Stomach (tissue), 4 donors: ENCODE data around the gene TULP1.
"Not testable (repeated sequence)": the region's sequence is repeated elsewhere in the genome, so short reads cannot be mapped to it uniquely, and the experiment has no call there.

Experiments used
- EP300 ChIP-seq: sonication (generic); formaldehyde crosslinking; IDR thresholded peaks from one replicate; pipeline ENCODE4 v1.6.1; 2017; ENCODE audit warnings: antibody characterized with exemption
- POLR2A ChIP-seq, 4 donors: fragments of 450-650 bp; IDR thresholded peaks; one replicate each; pipeline ENCODE4 v1.6.1; 2016; ENCODE audit warnings: antibody characterized with exemption in 4 of 4, control low read depth in 2 of 4, mild to moderate bottlenecking in 1 of 4, moderate library complexity in 1 of 4
- POLR2AphosphoS5 ChIP-seq, 3 donors: sonication (generic); formaldehyde crosslinking; IDR thresholded peaks; one replicate each; pipeline ENCODE4 v1.6.1; 2016; ENCODE audit warnings: antibody characterized with exemption in 3 of 3
- TF ChIP-seq, protein P1 (sequence below), 7 experiments: fragments of 450-650 bp in 4 of 7; fragments of 200-600 bp in 3 of 7; sonication (generic) in 3 of 7; IDR thresholded peaks; one replicate each; pipeline ENCODE4 v1.5.1; 2016 to 2019; ENCODE audit warnings: antibody characterized with exemption in 7 of 7, control low read depth in 2 of 7, mild to moderate bottlenecking in 1 of 7

DNA sequence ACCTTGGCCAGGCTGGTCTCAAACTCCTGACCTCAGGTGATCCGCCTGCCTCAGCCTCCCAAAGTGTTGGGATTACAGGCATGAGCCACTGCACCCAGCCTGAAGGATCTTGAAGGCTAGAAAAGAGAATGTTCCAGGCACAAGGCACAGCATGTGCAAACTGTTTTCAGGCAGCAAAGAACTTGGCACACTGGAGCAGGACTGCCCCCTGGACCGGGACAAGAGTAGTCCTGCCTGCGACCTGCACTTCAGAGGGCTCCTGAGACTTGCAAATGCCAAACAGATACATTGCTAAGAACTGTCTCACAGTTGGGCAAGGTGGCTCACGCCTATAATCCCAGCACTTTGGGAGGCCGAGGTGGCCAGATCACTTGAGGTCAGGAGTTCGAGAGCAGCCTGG, 3.2 kb upstream of the TULP1 start:
- TF ChIP-seq, protein P1, sequence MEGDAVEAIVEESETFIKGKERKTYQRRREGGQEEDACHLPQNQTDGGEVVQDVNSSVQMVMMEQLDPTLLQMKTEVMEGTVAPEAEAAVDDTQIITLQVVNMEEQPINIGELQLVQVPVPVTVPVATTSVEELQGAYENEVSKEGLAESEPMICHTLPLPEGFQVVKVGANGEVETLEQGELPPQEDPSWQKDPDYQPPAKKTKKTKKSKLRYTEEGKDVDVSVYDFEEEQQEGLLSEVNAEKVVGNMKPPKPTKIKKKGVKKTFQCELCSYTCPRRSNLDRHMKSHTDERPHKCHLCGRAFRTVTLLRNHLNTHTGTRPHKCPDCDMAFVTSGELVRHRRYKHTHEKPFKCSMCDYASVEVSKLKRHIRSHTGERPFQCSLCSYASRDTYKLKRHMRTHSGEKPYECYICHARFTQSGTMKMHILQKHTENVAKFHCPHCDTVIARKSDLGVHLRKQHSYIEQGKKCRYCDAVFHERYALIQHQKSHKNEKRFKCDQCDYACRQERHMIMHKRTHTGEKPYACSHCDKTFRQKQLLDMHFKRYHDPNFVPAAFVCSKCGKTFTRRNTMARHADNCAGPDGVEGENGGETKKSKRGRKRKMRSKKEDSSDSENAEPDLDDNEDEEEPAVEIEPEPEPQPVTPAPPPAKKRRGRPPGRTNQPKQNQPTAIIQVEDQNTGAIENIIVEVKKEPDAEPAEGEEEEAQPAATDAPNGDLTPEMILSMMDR (IDR thresholded peaks at IDR 0.05) = not testable (repeated sequence)
- not testable (repeated sequence) for TF ChIP-seq EP300; POLR2A (IDR thresholded peaks at IDR 0.05); POLR2AphosphoS5 (IDR thresholded peaks at IDR 0.05)
